K562 (cell line): Measurements from ENCODE around the gene SMC6. TPM values are rescaled to one million over a fixed set of nuclear protein-coding genes. Genes with fewer than 3 reads are reported as not detected.

Experiments
- ARID1B ChIP-seq: fragments of 450-650 bp; IDR thresholded peaks from 2 replicates; pipeline ENCODE4 v1.6.1; 2016; ENCODE audit warnings: antibody characterized with exemption, mild to moderate bottlenecking, inconsistent platforms
- CBFA2T2 ChIP-seq: fragments of 450-650 bp; conservative IDR thresholded peaks from 2 replicates; pipeline ENCODE4 v1.6.1; 2017; ENCODE audit warnings: mild to moderate bottlenecking
- CBX5 ChIP-seq: IDR thresholded peaks from 2 replicates; pipeline ENCODE4 v1.6.1; 2014; ENCODE audit warnings: low read depth, borderline replicate concordance
- DPF2 ChIP-seq: fragments of 450-650 bp; IDR thresholded peaks from 2 replicates; pipeline ENCODE4 v1.6.1; 2016
- EP300 ChIP-seq: IDR thresholded peaks from 2 replicates; pipeline ENCODE4 v1.6.1; 2012; ENCODE audit warnings: low read length, improper control_type of control experiment
- KDM1A ChIP-seq, 2 experiments: fragments of 450-650 bp; IDR thresholded peaks; 2 replicates each; pipeline ENCODE4 v1.6.1; 2016; ENCODE audit warnings: mild to moderate bottlenecking in 2 of 2
- MECOM ChIP-seq: fragments of 250-450 bp; sonication (Bioruptor Pico); IDR thresholded peaks from 2 replicates; pipeline ENCODE4 v1.8.0; 2022; ENCODE audit warnings: inconsistent platforms
- MYC ChIP-seq, 2 experiments: fragments of 250-450 bp in 1 of 2; sonication (Bioruptor Pico) in 1 of 2; IDR thresholded peaks; 2 replicates each; pipeline versions ENCODE4 v1.5.1 to v1.6.1; 2012 to 2021; ENCODE audit warnings: low read depth in 2 of 2, borderline replicate concordance in 1 of 2, improper control_type of control experiment in 1 of 2, low read length in 1 of 2, mild to moderate bottlenecking in 1 of 2, moderate library complexity in 1 of 2
- NCOR1 ChIP-seq: fragments of 450-650 bp; IDR thresholded peaks from 2 replicates; pipeline ENCODE4 v1.6.1; 2016; ENCODE audit warnings: mild to moderate bottlenecking, moderate library complexity
- RCOR1 ChIP-seq, 2 experiments: IDR thresholded peaks; 2 replicates each; pipeline ENCODE4 v1.6.1; 2012; ENCODE audit warnings: low read depth in 2 of 2, low read length in 2 of 2, borderline replicate concordance in 1 of 2, improper control_type of control experiment in 1 of 2
- SMARCA4 ChIP-seq: fragments of 450-650 bp; IDR thresholded peaks from 2 replicates; pipeline ENCODE4 v1.6.1; 2016
- TAL1 ChIP-seq: fragments of 450-650 bp; IDR thresholded peaks from 2 replicates; pipeline ENCODE4 v1.6.1; 2016; ENCODE audit warnings: mild to moderate bottlenecking
- TBL1XR1 ChIP-seq, 2 experiments: IDR thresholded peaks; 2 replicates each; pipeline ENCODE4 v1.6.1; 2012; ENCODE audit warnings: improper control_type of control experiment in 2 of 2, low read length in 2 of 2, mild to moderate bottlenecking in 1 of 2
- TEAD4 ChIP-seq, 2 experiments: sonication (generic) in 1 of 2; formaldehyde crosslinking in 1 of 2; IDR thresholded peaks; 2 replicates each; pipeline versions ENCODE4 v1.6.1 to v1.8.0; 2012 to 2022; ENCODE audit warnings: borderline replicate concordance in 1 of 2, inconsistent platforms in 1 of 2, low read length in 1 of 2, mild to moderate bottlenecking in 1 of 2, missing genetic modification reagents in 1 of 2
- polyA plus RNA-seq, 8 experiments: library from polyadenylated mRNA; depleted of rRNA in 4 of 8; stranded (reverse) in 5 of 8; unstranded in 3 of 8; fragments of >200 nt; fragmentation: Nextera tagmentation in 2 of 8; fragmentation: Illumina TruSeq in 1 of 8; extraction: Ambion mirVana in 2 of 8; extraction: Trizol in 1 of 8; gene quantifications; 2 replicates each; pipeline versions ENCODE4 v1.2.1 to v1.2.3, GENCODE V29; 2011 to 2014; ENCODE audit warnings: inconsistent platforms in 1 of 8, missing spikeins in 1 of 8
- total RNA-seq, 7 experiments: library from RNA; depleted of rRNA in 6 of 7; stranded (reverse); fragments of >200 nt in 6 of 7; fragmentation: Illumina TruSeq in 2 of 7; extraction: Trizol in 2 of 7; gene quantifications; 2 replicates each; pipeline versions ENCODE4 v1.2.1 to v1.2.3, GENCODE V29; 2011 to 2021; ENCODE audit warnings: low replicate concordance in 1 of 7
- TF ChIP-seq, protein P1 (sequence below), 2 experiments: IDR thresholded peaks in 1 of 2; conservative IDR thresholded peaks in 1 of 2; 2 replicates each; pipeline ENCODE4 v1.6.1; 2016; ENCODE audit warnings: low read depth in 2 of 2, mild to moderate bottlenecking in 1 of 2, missing compliant biosample characterization in 1 of 2, missing genetic modification characterization in 1 of 2, moderate library complexity in 1 of 2

The SMC6 gene
- total and polyA plus RNA-seq, 9 of the 15 experiments (the other 6 are each of a cell fraction or from before 2014, with no cell fraction given) = 14.2 to 75.9 (median 47.7) TPM

DNA sequence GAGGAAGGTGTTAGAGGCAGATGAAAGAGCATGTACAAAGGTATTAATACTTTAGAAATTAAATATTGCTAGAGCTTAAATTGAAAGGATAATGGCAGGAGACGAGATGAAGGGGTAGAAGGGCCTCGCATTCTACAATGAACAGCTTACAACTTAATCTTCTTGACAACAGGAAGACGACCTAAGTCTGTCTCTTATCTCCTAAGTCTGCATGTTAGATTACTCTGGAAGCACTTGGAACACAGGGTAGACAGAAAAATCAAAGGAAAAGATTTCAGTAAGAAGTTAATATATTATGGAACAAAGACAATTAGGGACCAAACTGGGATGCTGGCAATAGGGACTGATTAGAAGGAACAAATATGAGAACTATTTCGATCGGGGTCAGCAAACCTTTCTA lies 34.9 kb downstream of the SMC6 start (continued):
- TF ChIP-seq, protein P1, sequence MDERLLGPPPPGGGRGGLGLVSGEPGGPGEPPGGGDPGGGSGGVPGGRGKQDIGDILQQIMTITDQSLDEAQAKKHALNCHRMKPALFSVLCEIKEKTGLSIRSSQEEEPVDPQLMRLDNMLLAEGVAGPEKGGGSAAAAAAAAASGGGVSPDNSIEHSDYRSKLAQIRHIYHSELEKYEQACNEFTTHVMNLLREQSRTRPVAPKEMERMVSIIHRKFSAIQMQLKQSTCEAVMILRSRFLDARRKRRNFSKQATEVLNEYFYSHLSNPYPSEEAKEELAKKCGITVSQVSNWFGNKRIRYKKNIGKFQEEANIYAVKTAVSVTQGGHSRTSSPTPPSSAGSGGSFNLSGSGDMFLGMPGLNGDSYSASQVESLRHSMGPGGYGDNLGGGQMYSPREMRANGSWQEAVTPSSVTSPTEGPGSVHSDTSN (CRISPR knock-in tag; IDR thresholded peaks at IDR 0.05; ENCODE audit: low read depth) = no peak
- TF ChIP-seq, protein P1 (tag; conservative IDR thresholded peaks at IDR 0.05; ENCODE audit: low read depth) = peak; percentile 43
- TF ChIP-seq MECOM (CRISPR knock-in tag) = peak; percentile 56; the same call in 1 of the 2 replicates
- 0 out of 2 replicates have a peak, but pooled peaks have one; percentile 10 for TF ChIP-seq MYC (IDR thresholded peaks at IDR 0.05; ENCODE audit: low read depth, low read length)
- TF ChIP-seq MYC (CRISPR knock-in tag; IDR thresholded peaks at IDR 0.05; ENCODE audit: borderline replicate concordance, low read depth) = no peak
- peak; percentile 51 for TF ChIP-seq NCOR1
- peak; percentile 69 for TF ChIP-seq CBFA2T2
- peak; percentile 49; the same call in 1 of the 2 replicates for TF ChIP-seq EP300
- TF ChIP-seq DPF2 = 0 out of 2 replicates have a peak, but pooled peaks have one; percentile 13
- TF ChIP-seq KDM1A (IDR thresholded peaks at IDR 0.05) = peak; percentile 44 to 69; a peak in 2 of 4 replicates
- TF ChIP-seq TBL1XR1 (IDR thresholded peaks at IDR 0.05; ENCODE audit: low read length in 2 of 2) = 0 out of 4 replicates have a peak, but pooled peaks of 1 of the 2 experiments have one; percentile 18
- TF ChIP-seq TEAD4 (IDR thresholded peaks at IDR 0.05; ENCODE audit: low read length) = peak; percentile 72
- TF ChIP-seq TEAD4 (CRISPR knock-in tag; IDR thresholded peaks at IDR 0.05; ENCODE audit: borderline replicate concordance) = no peak
- peak in 1 of 2 experiments; percentile 37; a peak in 1 of 4 replicates for TF ChIP-seq RCOR1 (IDR thresholded peaks at IDR 0.05; ENCODE audit: borderline replicate concordance in 1 of 2, low read depth in 2 of 2, low read length in 2 of 2)
- peak; percentile 38; the same call in 1 of the 2 replicates for TF ChIP-seq SMARCA4
- no peak for TF ChIP-seq CBX5
- TF ChIP-seq TAL1 = peak; percentile 63
- peak; percentile 57 for TF ChIP-seq ARID1B
